ENCODE results near the gene CDK1. TPM values are rescaled to one million over a fixed set of nuclear protein-coding genes. Genes with fewer than 3 reads are reported as not detected.

CDK1 gene
- total RNA-seq, 2 experiments from 2014 or later = 0.75 to 1.1 TPM

DNA sequence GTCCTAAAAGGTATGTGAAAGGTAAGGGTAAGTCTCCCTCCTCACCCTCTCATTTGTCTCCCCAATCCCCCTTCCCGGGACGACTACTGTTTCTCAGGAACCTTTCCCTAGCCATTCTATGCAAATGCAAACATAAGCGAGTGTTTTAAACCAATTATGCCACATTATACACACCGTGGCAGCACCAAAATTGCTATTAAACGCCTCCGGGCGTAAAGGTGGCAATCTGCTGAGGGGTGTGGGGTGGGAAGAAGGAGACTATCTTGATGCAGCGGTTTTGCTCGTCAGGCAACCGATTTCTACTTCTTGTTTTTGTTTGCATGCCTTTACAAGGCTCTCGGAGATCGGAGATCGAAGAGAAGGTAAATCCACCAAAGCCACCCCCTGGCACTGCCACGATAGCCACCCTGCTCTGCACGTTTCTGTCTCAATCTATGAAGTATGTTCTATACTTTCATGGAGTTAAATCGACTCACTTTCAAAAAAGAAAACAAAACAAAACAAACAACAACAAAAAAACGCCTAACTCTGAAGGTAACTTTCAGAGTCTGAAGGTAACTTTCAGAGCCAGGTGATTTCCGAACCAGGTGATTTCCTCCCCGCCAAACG, 46.0 kb upstream of the CDK1 start:
- Mint-ChIP-seq H3K27me3 (no peaks in the 10 kb centered on the region), H3K9me3 (no peaks in the 10 kb centered on the region), H3K4me3 (peak overlapping the region; percentile 97), H3K4me1 (ENCODE audit: low read depth) (peaks cover 59% of the 10 kb centered on the region), H3K36me3 (ENCODE audit: low read depth) (peaks cover 15% of the 10 kb centered on the region), H3K27ac (peak overlapping the region; percentile 99)
- Histone ChIP-seq H3K4me3 (ENCODE audit: low read length) (peak overlapping the region; percentile 70), H3K36me3 (ENCODE audit: insufficient read depth, low read length) (no peaks in the 10 kb centered on the region), H3K27me3 (ENCODE audit: control insufficient read depth in 1 of 2, insufficient read depth in 2 of 2, low read length in 2 of 2) (no peaks in the 10 kb centered on the region), H3K27ac (ENCODE audit: low read depth in 1 of 2, low read length in 2 of 2) (peak overlapping the region; percentile 77 to 83), H3K9me3 (ENCODE audit: control insufficient read depth in 1 of 2, insufficient read depth in 1 of 2, low read length in 2 of 2) (no peaks in the 10 kb centered on the region), H3K4me1 (ENCODE audit: insufficient read depth, low read length) (peaks cover 20% of the 10 kb centered on the region)
- ATAC-seq (ENCODE audit: poor library complexity) (peak; percentile 37), DNase-seq (peak; percentile 11 to 74 (median 34))
- ChIA-PET CTCF (no interaction called here), POLR2A (interaction anchor here (1.0 kb wide), 1 partner anchor 96 kb away, joined by 4 read pairs; no protein-coding TSS in a partner anchor)
- intact Hi-C loops (cut with DNase I, micrococcal nuclease) = loop anchor here in 1 of 2 experiments (2.0 to 5.0 kb wide), 3 partner anchors 30 to 70 kb away; no protein-coding TSS in a partner anchor
- TF ChIP-seq, protein P1, sequence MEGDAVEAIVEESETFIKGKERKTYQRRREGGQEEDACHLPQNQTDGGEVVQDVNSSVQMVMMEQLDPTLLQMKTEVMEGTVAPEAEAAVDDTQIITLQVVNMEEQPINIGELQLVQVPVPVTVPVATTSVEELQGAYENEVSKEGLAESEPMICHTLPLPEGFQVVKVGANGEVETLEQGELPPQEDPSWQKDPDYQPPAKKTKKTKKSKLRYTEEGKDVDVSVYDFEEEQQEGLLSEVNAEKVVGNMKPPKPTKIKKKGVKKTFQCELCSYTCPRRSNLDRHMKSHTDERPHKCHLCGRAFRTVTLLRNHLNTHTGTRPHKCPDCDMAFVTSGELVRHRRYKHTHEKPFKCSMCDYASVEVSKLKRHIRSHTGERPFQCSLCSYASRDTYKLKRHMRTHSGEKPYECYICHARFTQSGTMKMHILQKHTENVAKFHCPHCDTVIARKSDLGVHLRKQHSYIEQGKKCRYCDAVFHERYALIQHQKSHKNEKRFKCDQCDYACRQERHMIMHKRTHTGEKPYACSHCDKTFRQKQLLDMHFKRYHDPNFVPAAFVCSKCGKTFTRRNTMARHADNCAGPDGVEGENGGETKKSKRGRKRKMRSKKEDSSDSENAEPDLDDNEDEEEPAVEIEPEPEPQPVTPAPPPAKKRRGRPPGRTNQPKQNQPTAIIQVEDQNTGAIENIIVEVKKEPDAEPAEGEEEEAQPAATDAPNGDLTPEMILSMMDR (IDR thresholded peaks at IDR 0.05) = no peak

DNA sequence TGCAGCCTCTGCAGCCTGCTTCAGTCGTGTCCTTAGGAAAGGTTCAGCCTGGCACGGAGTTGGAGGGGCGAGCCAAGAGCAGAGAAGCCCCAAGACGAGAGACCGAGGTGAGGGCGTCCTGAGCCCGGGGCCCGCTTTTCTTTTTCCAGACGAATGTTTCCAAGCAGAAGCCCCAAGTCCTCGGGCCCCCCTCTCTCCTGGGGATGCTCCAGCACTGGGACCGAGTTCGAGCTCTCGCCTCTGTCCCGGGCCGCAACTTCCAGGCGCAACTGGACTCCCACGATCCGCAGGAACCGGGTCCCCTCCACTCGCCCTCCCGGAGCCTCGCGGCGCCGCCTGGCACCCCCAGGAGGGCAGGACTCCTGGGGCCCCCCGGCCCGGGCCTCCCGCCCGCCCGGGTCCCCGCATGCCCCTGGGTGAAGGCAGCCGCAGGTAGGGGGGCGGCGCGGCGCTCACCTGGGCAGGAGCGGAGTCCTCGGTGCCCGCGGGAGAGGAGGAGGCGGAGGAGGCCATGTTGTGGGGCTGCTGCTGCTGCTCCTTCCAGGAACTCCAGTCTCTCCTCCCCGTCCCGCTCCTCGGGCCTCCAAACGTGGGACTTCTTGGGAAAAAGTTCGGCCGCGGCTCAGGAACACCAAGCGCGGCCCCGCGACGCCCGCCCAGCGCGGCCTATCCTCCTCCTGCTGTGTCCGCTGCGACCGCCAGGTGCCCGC, 45.3 kb upstream of the CDK1 start:
- DNase-seq (peak; percentile 13 to 80 (median 50)), ATAC-seq (ENCODE audit: poor library complexity) (peak; percentile 66)
- Mint-ChIP-seq H3K4me3 (peak overlapping the region; percentile 97), H3K4me1 (ENCODE audit: low read depth) (peaks cover 53% of the 10 kb centered on the region), H3K36me3 (ENCODE audit: low read depth) (peaks cover 15% of the 10 kb centered on the region), H3K27ac (peak overlapping the region; percentile 99), H3K9me3 (no peaks in the 10 kb centered on the region), H3K27me3 (no peaks in the 10 kb centered on the region)
- H3K4me3 ChIP-seq (ENCODE audit: low read length) = peak overlapping the region; percentile 70
- no peaks in the 10 kb centered on the region for H3K36me3 ChIP-seq (ENCODE audit: insufficient read depth, low read length)
- H3K9me3 ChIP-seq (ENCODE audit: control insufficient read depth in 1 of 2, insufficient read depth in 1 of 2, low read length in 2 of 2) = no peaks in the 10 kb centered on the region
- POLR2A ChIA-PET = interaction anchor here (0.8 to 2.2 kb wide), 7 partner anchors 24 to 97 kb away, joined by 3 to 10 read pairs (median 4); partner anchors contain the start of gene CDK1
- intact Hi-C loops (cut with DNase I, micrococcal nuclease) = loop anchor here in 1 of 2 experiments (2.0 to 5.0 kb wide), 3 partner anchors 30 to 71 kb away; no protein-coding TSS in a partner anchor
- TF ChIP-seq, protein P1 (IDR thresholded peaks at IDR 0.05) = no peak
- peak overlapping the region; percentile 77 to 83 for H3K27ac ChIP-seq (ENCODE audit: low read depth in 1 of 2, low read length in 2 of 2)
- H3K27me3 ChIP-seq (ENCODE audit: control insufficient read depth in 1 of 2, insufficient read depth in 2 of 2, low read length in 2 of 2) = no peaks in the 10 kb centered on the region
- H3K4me1 ChIP-seq (ENCODE audit: insufficient read depth, low read length) = peaks cover 20% of the 10 kb centered on the region
- CTCF ChIA-PET = interaction anchor here (0.9 kb wide), 1 partner anchor 38 kb away, joined by 3 read pairs; no protein-coding TSS in a partner anchor

DNA sequence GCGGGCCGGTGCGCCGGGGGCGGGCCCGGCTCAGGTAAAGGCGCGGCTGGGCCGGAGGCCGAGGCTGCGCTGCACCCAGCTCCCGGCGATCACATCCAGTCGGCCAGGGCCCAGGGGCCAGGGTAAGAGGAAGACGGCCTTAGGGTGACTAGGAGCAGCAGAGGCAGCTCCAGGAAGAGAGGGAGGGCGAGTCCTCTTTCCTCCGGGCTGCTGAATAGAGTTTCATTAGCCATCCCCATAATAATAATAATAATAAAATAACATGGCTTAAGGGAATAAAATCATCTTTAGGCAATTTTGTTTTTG, 44.8 kb upstream of the CDK1 start:
- TF ChIP-seq, protein P1 (IDR thresholded peaks at IDR 0.05) = peak; percentile 57
- Mint-ChIP-seq H3K4me1 (ENCODE audit: low read depth) (peaks cover 48% of the 10 kb centered on the region), H3K36me3 (ENCODE audit: low read depth) (peaks cover 15% of the 10 kb centered on the region), H3K4me3 (peak overlapping the region; percentile 82), H3K27me3 (no peaks in the 10 kb centered on the region), H3K9me3 (no peaks in the 10 kb centered on the region), H3K27ac (peak overlapping the region; percentile 99)
- ChIA-PET CTCF (interaction anchor here (0.9 kb wide), 1 partner anchor 38 kb away, joined by 3 read pairs; no protein-coding TSS in a partner anchor), POLR2A (interaction anchor here (0.8 to 2.2 kb wide), 7 partner anchors 24 to 97 kb away, joined by 3 to 10 read pairs (median 4); partner anchors contain the start of gene CDK1)
- intact Hi-C loops (cut with DNase I, micrococcal nuclease) = loop anchor here in 1 of 2 experiments (2.0 to 5.0 kb wide), 3 partner anchors 31 to 71 kb away; no protein-coding TSS in a partner anchor
- Histone ChIP-seq H3K4me3 (ENCODE audit: low read length) (peak overlapping the region; percentile 70), H3K9me3 (ENCODE audit: control insufficient read depth in 1 of 2, insufficient read depth in 1 of 2, low read length in 2 of 2) (no peaks in the 10 kb centered on the region), H3K4me1 (ENCODE audit: insufficient read depth, low read length) (peaks cover 20% of the 10 kb centered on the region), H3K27ac (ENCODE audit: low read depth in 1 of 2, low read length in 2 of 2) (peak overlapping the region in 1 of 2 donors; percentile 83), H3K36me3 (ENCODE audit: insufficient read depth, low read length) (no peaks in the 10 kb centered on the region), H3K27me3 (ENCODE audit: control insufficient read depth in 1 of 2, insufficient read depth in 2 of 2, low read length in 2 of 2) (no peaks in the 10 kb centered on the region)
- DNase-seq (peak in 2 of 14 experiments; percentile 40 to 78), ATAC-seq (ENCODE audit: poor library complexity) (no peak)

All from CD4-positive, alpha-beta T cell (primary cell).